ENCODE measurements around the gene SLCO2A1.

SLCO2A1 gene

GRCh38 chr3:134067531-134068161 lies 37.9 kb upstream of the SLCO2A1 start:
- Histone ChIP-seq H3K36me3 (ENCODE audit: insufficient read depth, low read length) (no peaks in the 10 kb centered on the region), H3K9me3 (ENCODE audit: control insufficient read depth, insufficient read depth, low read length) (no peaks in the 10 kb centered on the region), H3K4me1 (ENCODE audit: insufficient read depth, low read length) (no peaks in the 10 kb centered on the region), H3K9ac (ENCODE audit: low read depth, low read length) (no peak overlapping the region)

GRCh38 chr3:134066651-134067530 lies 37.2 kb upstream of the SLCO2A1 start:
- Histone ChIP-seq H3K4me1 (ENCODE audit: insufficient read depth, low read length) (no peaks in the 10 kb centered on the region), H3K9me3 (ENCODE audit: control insufficient read depth, insufficient read depth, low read length) (no peaks in the 10 kb centered on the region), H3K36me3 (ENCODE audit: insufficient read depth, low read length) (no peaks in the 10 kb centered on the region)

GRCh38 chr3:134066158-134066541 lies 36.4 kb upstream of the SLCO2A1 start:
- Histone ChIP-seq H3K36me3 (ENCODE audit: insufficient read depth, low read length) (no peaks in the 10 kb centered on the region), H3K9me3 (ENCODE audit: control insufficient read depth, insufficient read depth, low read length) (no peaks in the 10 kb centered on the region), H3K4me1 (ENCODE audit: insufficient read depth, low read length) (no peaks in the 10 kb centered on the region), H3K9ac (ENCODE audit: low read depth, low read length) (no peak overlapping the region)

More at GRCh38 chr3:134066651-134067530, 37.2 kb upstream of the SLCO2A1 start:
- no peak overlapping the region for H3K9ac ChIP-seq (ENCODE audit: low read depth, low read length)

- no peaks in the 10 kb centered on the region for H3K9me3 ChIP-seq (ENCODE audit: control insufficient read depth, insufficient read depth, low read length)
- no peaks in the 10 kb centered on the region for H3K36me3 ChIP-seq (ENCODE audit: insufficient read depth, low read length)
- no peaks in the 10 kb centered on the region for H3K4me1 ChIP-seq (ENCODE audit: insufficient read depth, low read length)
- no peak overlapping the region for H3K9ac ChIP-seq (ENCODE audit: low read depth, low read length)
Observed at GRCh38 chr3:134065252-134066157, 35.8 kb upstream of the SLCO2A1 start.

GRCh38 chr3:134064081-134064480 lies 34.4 kb upstream of the SLCO2A1 start:
- Histone ChIP-seq H3K9ac (ENCODE audit: low read depth, low read length) (no peak overlapping the region), H3K36me3 (ENCODE audit: insufficient read depth, low read length) (no peaks in the 10 kb centered on the region), H3K4me1 (ENCODE audit: insufficient read depth, low read length) (no peaks in the 10 kb centered on the region), H3K9me3 (ENCODE audit: control insufficient read depth, insufficient read depth, low read length) (no peaks in the 10 kb centered on the region)

GRCh38 chr3:134061401-134061800 lies 31.7 kb upstream of the SLCO2A1 start:
- no peaks in the 10 kb centered on the region for H3K9me3 ChIP-seq (ENCODE audit: control insufficient read depth, insufficient read depth, low read length)
- no peak overlapping the region for H3K9ac ChIP-seq (ENCODE audit: low read depth, low read length)
- peaks cover 5% of the 10 kb centered on the region for H3K4me1 ChIP-seq (ENCODE audit: insufficient read depth, low read length)
- no peaks in the 10 kb centered on the region for H3K36me3 ChIP-seq (ENCODE audit: insufficient read depth, low read length)

GRCh38 chr3:134060561-134061385 lies 31.0 kb upstream of the SLCO2A1 start:
- Histone ChIP-seq H3K9me3 (ENCODE audit: control insufficient read depth, insufficient read depth, low read length) (no peaks in the 10 kb centered on the region), H3K36me3 (ENCODE audit: insufficient read depth, low read length) (no peaks in the 10 kb centered on the region), H3K9ac (ENCODE audit: low read depth, low read length) (no peak overlapping the region), H3K4me1 (ENCODE audit: insufficient read depth, low read length) (peaks cover 5% of the 10 kb centered on the region)

- Histone ChIP-seq H3K9me3 (ENCODE audit: control insufficient read depth, insufficient read depth, low read length) (no peaks in the 10 kb centered on the region), H3K4me1 (ENCODE audit: insufficient read depth, low read length) (peaks cover 5% of the 10 kb centered on the region), H3K9ac (ENCODE audit: low read depth, low read length) (no peak overlapping the region), H3K36me3 (ENCODE audit: insufficient read depth, low read length) (no peaks in the 10 kb centered on the region)
Observed at GRCh38 chr3:134059671-134060560, 30.2 kb upstream of the SLCO2A1 start.

- H3K4me1 ChIP-seq (ENCODE audit: insufficient read depth, low read length): peaks cover 5% of the 10 kb centered on the region
Observed at GRCh38 chr3:134059035-134059601, 29.4 kb upstream of the SLCO2A1 start.

GRCh38 chr3:134057654-134058110 lies 28.0 kb upstream of the SLCO2A1 start:
- peaks cover 5% of the 10 kb centered on the region for H3K4me1 ChIP-seq (ENCODE audit: insufficient read depth, low read length)
- no peaks in the 10 kb centered on the region; the same call in 1 of the 2 replicates for H3K9me3 ChIP-seq (ENCODE audit: control insufficient read depth, insufficient read depth, low read length)
- no peaks in the 10 kb centered on the region for H3K36me3 ChIP-seq (ENCODE audit: insufficient read depth, low read length)
- H3K9ac ChIP-seq (ENCODE audit: low read depth, low read length): no peak overlapping the region

More at GRCh38 chr3:134059035-134059601, 29.4 kb upstream of the SLCO2A1 start:
- no peaks in the 10 kb centered on the region for H3K36me3 ChIP-seq (ENCODE audit: insufficient read depth, low read length)
- H3K9ac ChIP-seq (ENCODE audit: low read depth, low read length): no peak overlapping the region
- no peaks in the 10 kb centered on the region for H3K9me3 ChIP-seq (ENCODE audit: control insufficient read depth, insufficient read depth, low read length)

GRCh38 chr3:134057006-134057653 lies 27.4 kb upstream of the SLCO2A1 start:
- H3K9me3 ChIP-seq (ENCODE audit: control insufficient read depth, insufficient read depth, low read length): no peaks in the 10 kb centered on the region; the same call in 1 of the 2 replicates
- no peaks in the 10 kb centered on the region for H3K36me3 ChIP-seq (ENCODE audit: insufficient read depth, low read length)

GRCh38 chr3:134056464-134056891 lies 26.8 kb upstream of the SLCO2A1 start:
- H3K4me1 ChIP-seq (ENCODE audit: insufficient read depth, low read length): peaks cover 5% of the 10 kb centered on the region
- H3K36me3 ChIP-seq (ENCODE audit: insufficient read depth, low read length): no peaks in the 10 kb centered on the region
- no peaks in the 10 kb centered on the region; the same call in 1 of the 2 replicates for H3K9me3 ChIP-seq (ENCODE audit: control insufficient read depth, insufficient read depth, low read length)
- no peak overlapping the region for H3K9ac ChIP-seq (ENCODE audit: low read depth, low read length)

More at GRCh38 chr3:134057006-134057653, 27.4 kb upstream of the SLCO2A1 start:
- Histone ChIP-seq H3K9ac (ENCODE audit: low read depth, low read length) (no peak overlapping the region), H3K4me1 (ENCODE audit: insufficient read depth, low read length) (peaks cover 5% of the 10 kb centered on the region)
